Germinal center (tissue), 1 donor: ENCODE measurements around the gene BDNF.
"Not testable (repeated sequence)": the region's sequence is repeated elsewhere in the genome, so short reads cannot be mapped to it uniquely, and the experiment has no call there.

Source experiments
- DNase-seq: peaks from one replicate; pipeline ENCODE4 v3.0.0; 2012; ENCODE audit warnings: mixed read lengths, low spot score

The BDNF gene

DNA sequence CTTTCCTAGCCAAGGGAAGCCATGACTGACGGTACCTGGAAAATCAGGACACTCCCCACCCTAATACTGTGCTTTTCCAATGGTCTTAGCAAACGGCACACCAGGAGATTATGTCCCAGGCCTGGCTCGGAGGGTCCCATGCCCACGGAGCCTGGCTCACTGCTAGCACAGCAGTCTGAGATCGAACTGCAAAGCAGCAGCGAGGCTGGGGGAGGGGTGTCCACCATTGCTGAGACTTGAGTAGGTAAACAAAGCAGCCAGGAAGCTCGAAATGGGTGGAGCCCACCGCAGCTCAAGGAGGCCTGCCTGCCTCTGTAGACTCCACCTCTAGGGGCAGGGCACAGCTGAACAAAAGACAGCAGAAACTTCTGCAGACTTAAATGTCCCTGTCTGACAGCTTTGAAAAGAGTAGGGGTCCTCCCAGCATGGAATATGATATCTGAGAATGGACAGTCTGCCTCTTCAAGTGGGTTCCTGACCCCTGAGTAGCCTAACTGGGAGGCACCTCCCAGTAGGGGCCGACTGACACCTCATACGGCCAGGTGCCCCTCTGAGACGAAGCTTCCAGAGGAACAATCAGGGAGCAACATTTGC lies 34.6 kb downstream of the BDNF start:
- not testable (repeated sequence) for DNase-seq

DNA sequence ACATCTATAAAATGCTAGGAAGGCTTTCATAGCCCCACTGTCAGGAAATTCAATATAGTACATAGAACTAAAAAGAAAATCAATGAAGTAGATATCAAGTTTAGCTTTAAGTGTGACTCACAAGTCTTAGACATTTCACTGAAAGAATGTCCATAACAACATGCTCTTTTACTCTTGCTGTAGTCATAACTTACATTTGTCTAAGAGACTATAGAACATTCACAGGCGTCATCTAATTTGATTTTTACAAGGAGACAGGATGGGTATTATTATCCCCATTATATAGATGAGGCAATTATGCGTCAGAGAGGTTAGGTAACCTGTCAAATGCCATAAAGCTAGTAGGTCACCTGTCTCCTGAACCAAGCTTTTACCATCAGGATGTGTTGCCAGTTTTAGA lies 36.9 kb downstream of the BDNF start:
- DNase-seq = no peak

DNA sequence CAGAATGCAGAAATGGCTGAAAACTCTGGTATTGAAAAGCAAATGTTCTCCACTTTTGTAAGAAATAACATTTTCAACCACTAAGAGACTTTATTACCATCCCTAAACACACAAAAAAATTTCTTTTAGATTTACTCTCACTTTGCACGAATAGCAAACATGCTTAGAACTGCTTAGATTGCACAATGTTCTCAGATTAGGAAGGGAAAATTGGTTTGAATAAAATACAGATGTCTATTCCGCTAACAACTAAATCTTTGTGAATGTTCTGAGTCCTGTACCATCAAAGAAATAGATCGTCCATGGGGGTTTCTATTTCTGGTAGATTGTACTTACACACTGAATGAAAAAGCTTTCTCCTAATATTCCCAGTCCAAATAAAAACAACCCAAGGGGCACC lies 40.1 kb downstream of the BDNF start:
- DNase-seq = no peak

DNA sequence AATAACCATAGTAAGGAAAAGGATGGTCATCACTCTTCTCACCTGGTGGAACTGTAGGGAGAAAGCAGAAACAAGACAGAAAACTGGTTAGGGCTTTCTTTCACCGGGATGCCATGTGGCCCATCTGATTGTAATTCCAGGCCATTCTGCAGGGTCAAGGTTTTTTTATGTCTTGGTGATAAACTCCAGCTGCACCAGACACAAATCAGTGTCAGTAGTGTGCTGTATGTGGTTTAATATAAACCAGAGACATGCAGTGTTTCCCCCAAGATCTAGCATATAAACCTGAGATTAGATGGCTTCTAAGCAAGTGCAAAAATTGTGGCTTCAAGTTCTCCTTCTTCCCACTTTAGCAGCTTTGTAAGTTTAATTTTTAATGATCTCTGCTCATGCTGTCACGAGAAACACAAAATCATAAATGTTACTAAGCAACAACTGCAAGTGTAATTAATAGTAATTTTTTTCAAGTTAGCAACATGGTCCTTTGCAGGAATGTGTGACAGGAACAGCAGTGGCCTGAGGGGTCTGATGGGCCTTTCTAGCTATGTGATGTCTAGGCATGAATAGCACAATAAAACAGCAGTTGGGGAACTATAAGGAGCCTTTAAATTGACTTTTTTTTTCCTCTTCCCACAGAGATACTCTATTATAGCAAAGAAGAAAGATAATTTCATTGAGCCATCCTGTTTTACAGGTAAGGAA lies 41.6 kb downstream of the BDNF start:
- DNase-seq = no peak

DNA sequence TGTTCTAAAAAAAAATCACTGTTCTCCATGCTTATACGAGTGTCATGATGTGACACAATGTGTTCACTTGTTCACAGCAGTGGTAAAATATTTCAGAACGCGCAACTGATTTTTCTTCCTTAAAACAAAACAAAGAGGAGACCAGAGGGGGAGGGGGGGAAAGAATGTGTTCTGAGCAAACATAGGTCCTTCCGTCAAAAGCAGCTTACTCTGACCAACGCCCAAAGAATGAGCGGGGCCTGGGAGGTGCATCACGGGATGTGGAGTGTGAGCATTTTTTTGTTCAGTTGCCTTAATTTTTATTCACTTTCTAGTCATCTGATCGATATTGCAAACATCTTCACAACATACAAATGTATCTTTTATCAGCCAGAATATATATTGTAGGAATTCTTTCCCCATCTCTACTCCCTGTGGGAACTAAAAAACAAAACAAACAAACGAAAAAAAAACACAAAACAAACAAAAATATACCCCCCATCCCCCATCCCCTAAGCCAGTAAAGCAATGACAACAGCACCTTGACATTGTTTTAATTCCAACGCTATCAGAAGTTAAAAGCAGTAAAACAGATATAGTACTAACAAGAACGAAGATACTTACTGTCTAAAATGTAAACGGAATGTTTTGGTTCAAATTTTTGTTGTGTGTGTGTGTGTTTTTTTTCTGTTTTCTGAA lies 43.3 kb downstream of the BDNF start:
- no peak for DNase-seq

DNA sequence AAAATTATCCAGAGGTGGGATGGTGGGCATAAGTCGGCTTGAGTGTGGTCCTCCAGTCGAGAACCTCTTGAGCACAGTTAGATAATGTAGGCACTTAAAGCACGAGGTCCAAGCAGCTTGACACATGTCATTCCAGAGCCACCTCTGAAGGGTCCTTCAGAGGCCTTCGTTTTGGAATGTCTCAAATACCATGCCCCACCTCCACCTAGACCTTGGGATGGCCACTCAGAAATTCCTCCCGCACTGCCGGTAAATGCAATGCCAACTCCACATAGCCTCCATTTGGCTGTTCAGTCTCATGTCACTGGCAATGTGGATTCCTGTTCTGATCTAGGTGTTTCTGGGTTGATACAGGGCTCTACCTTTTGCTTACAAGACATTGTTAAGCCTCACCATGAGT lies 43.9 kb downstream of the BDNF start:
- no peak for DNase-seq

DNA sequence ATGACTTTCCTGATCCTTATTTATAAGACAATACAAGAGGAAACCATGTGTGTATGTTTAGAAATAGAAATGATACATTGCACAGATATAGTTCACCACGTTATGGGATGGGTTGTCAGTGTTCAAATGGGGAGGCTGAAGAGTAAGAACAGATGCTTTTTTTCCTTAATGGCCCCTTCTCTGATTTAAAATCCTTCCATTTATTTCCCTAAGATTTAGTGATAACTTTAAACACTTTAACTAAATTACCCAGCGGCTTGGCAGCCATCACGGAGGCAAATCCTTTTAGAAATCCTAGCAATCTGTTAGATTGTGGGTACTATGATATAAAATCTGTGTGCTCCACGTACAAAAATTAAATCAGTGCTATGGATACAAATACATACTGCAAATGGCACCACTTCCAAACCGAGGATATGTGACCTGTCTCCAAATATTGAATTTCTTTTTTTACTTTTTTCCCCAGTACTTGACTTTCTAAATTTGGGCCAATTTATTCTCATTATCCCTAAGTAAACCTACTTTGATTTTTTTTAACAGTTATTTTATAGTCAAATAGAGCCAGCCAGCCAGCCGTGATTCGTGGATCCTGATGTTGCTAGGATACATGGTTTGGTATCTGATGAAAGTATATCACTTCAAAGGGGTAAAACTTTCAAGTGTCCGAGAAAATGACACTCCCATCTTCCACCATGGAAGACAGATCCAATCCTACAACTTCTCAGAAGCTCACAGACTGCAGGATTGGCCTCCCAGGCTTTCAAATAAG lies 46.1 kb downstream of the BDNF start:
- DNase-seq = no peak

DNA sequence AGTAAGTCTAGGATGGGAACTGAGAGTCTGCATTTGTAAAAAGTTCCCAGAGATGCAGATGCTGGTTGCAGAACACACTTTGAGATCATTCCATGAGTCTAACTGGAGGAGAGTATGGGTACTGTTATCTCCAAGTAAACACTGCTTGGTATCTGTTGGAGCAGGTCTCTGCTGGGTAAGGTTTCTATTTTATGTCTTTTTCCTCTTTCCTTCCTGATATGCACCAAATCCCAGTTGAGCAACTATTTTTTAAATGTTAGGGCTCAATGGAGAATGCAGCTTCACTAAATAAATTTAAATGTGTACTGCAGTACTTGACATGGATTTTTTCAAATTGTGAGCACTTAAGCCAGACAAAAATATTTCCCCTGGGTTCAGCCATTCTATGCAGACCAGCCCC lies 48.5 kb downstream of the BDNF start:
- no peak for DNase-seq

DNA sequence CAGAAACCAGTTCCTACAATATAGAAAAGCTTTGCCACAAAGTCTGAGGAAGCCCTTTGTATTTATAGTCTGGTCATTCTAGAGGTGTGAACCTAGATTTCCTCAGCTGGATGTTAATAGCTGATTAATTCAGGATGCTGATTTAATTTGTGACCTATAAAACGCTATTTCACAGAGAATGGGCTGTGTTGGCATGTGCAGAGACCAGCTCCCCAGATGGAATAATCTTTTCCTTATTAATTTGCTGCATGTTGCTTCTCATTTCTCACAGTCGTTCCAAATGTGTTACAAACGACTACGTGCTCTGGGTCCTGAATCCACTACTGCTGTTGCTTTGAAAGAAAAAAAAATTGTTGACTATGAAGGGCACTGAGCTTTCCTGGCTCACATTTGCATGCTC lies 49.3 kb downstream of the BDNF start:
- DNase-seq = no peak

DNA sequence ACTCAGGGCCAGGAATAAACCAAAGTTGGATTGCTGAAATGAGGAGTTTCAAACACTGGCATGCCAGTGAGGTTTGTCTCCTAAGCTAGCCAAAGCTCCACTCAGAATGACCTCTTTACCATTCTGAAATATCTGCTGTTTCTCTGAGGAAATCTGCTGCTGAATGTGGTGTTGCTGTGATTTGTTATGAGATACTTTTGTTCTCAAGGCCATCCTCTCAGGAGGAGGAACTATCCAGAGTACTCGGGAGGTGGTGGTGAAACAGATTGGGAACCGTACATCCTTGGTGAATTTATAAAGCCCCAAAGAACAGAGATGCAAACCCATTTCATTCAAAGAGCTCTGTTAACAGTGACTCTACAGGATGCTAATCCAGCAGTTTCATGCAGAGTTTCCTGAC lies 50.5 kb downstream of the BDNF start:
- no peak for DNase-seq

DNA sequence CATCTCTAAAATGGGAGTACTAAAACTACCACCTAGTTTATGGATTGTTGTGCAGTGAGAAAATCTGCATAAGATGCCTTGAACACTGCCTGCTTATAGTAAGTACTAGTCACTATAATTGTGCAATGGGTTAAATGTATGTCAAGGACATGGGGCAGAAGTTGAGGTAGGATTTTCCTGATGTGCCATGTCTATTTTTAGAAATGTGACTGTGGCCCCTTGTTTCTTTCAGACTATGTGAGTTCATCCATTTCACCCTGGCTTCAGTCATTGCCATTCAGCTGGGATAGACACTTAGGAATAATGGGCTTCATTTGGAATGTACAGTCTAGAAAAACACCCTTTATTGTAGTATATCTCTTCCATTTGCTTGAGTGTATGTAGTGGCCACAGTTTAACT lies 51.4 kb downstream of the BDNF start:
- no peak for DNase-seq

DNA sequence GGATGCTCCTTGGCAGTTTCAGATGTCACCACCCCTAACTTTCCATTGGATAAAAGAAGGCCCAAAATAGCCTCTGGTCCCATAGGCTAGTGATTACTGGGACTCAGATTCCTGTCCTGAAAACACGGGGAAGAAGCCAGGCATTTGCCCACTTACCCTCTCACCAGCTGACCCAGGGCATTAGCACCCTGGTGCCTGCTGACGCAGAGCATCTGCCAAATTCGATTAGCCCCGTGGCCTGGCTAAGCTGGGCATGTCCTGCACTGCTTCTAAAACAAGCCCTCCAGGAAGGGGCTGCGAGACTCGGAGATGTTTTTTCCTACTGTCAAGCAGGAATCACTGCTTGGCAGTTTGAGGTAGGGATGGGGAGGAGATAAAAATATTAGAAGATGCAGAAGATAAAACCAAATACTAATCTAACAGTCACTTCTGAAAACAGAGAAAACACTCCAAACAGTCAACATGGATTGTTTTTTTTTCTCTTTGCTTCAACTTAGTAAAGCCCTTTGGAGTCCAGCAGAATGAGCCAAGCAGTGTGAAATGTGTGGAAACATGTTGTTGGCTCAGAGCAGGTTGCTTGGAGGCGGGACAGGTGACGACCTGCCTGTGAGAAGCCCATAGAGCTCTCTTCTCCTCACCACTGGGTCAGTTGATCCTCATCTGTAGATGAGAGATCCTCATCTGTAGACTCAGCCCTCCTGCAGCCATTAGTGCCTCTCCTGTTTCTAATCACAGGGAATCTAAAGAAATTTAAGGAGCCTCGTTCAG lies 54.0 kb downstream of the BDNF start:
- DNase-seq = no peak

DNA sequence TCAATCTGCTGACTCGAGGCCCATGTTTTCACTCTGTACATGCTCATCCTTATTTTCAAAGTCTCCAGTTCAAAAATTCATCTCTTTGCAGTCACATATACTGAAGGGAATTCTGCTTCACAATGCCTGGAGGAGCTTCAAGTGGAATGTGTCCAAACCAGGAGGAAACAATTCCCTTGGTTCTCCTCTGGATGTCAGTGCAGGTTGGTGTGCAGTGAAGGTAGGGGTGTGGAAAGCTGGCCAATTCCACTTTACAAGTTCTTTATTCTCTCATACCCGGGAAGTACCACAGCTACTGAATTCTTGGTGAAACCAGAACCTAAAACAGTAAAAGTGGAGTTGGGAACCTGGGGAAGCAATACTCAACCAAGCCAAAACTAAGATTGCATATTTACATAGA lies 57.3 kb downstream of the BDNF start:
- no peak for DNase-seq

DNA sequence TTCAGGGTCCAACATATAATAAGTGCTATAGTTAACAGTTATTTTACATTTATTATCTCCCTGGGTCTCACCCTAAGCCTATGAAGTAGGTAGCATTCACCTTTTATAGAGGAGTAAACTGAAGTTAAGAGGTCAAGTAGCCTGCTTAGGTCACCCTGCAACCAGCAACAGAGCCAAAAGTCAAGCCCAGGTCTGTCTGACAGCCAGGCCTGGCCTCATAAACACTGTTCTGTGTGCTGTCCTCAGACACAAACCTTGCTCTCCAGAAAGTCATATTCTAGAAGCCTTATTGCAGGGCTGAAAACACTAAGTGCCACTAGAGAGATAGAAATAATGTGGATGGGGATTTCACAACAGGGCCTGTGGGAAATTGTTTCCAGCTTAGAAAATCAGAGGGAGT lies 59.3 kb downstream of the BDNF start:
- no peak for DNase-seq

DNA sequence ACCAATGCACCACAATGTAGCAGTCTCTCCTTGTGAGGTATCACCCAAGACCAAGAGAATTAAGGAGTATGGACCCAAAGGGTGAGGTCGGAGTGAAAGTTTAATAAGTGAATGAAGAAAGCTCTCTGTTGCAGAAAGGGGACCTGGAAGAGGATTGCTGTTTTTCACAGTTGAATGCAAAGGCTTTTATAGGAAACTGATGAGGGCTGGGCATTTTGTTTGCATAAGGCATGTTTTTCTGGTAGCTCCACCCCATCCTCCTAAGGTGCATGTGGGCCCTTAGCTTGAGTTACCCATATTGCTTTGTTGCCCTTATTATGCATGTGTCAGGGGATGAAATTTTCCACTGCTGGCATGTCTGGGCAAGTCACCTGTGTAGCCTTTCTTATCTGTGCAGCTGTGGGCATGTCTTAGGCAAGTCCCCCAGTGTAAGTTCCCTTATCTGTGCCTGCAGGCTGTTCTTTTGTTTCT lies 64.7 kb downstream of the BDNF start:
- DNase-seq = no peak

DNA sequence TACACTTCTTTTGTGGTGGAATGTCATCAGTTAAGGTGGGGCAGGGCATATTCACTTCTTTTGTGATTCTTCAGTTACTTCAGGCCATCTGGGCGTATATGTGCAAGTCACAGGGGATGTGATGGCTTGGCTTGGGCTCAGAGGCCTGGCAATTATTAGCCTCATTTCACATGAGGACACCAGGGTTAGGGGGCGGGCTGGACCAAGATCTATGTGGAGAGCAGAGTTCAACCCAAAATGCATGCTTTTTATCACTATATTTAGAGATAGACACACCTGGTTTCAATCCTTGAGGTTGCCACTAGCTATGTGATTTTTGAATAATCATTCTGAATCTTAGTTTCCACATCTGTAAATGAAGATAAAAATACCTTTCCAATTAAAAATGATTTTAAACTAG lies 65.5 kb downstream of the BDNF start:
- DNase-seq = not testable (repeated sequence)

DNA sequence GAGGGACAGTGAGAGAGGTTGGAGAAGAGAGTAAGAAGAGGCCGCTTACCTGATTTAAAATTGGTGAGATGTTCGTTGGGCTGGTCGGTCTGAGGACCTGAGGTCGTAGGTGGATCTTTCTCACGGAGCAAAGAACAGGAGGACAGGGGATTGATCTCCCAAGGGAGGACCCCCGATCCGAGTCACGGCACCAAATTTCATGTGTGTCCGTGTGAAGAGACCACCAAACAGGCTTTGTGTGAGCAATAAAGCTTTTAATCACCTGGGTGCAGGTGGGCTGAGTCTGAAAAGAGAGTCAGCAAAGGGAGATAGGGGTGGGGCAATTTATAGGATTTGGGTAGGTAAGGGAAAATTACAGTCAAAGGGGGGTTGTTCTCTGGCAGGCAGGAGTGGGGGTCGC lies 66.0 kb downstream of the BDNF start:
- DNase-seq = not testable (repeated sequence)

DNA sequence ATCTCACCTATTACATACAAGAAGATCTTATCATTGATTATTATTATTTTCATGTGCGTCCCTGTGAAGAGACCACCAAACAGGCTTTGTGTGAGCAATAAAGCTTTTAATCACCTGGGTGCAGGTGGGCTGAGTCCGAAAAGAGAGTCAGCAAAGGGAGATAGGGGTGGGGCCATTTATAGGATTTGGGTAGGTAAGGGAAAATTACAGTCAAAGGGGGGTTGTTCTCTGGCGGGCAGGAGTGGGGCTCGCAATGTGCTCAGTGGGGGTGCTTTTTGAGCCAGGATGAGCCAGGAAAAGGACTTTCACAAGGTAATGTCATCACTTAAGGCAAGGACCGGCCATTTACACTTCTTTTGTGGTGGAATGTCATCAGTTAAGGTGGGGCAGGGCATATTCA lies 71.2 kb downstream of the BDNF start:
- DNase-seq = not testable (repeated sequence)

DNA sequence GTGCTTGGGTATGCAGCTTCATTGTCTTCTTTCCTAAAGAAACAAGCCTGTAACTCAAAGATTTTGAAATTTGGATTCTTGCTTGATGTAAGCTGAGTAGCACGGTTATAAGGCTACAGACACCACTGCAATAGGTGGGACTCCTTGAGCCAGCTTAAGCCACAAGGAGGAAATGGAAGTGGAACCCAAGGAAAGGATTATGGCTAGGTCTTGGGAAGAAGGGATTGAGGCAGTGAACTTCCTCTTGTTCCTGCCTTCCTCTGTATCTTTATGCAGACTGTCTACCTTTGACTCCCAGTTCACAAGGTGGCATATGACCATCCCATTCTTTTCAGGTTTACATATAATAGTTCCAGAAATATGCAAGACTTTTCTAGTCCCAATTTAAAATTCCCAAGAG lies 72.3 kb downstream of the BDNF start:
- no peak for DNase-seq

DNA sequence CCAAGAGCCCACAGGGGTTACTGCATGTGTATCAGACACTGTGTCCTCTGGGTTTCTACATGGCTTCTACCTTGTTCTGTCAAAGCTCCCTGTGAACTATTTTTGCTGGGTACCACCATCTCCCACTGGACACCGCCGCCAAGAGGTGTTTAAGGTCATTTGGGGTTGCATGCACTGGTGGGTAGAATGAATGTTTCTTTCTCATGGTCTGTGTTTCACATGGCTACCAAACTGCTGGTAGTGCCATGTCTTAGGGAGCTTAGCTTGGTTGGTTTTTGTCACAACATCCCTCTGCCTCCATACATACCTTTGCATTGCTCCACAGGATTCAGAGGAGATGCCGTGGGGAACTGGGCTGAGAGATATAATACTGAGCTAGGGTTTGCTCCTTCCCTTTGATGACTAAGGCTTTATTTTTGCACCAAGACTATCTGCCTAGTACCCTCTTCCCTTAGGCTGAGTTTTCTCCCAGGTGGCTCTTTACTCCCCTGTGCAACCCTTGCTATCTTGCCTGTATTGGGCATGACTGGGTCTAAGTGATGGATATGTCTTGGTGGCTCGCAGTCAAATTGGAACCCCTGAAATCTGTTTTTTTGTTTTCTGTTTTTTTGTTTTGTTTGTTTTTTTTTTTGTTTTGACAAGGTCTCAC lies 73.2 kb downstream of the BDNF start:
- DNase-seq = no peak

DNA sequence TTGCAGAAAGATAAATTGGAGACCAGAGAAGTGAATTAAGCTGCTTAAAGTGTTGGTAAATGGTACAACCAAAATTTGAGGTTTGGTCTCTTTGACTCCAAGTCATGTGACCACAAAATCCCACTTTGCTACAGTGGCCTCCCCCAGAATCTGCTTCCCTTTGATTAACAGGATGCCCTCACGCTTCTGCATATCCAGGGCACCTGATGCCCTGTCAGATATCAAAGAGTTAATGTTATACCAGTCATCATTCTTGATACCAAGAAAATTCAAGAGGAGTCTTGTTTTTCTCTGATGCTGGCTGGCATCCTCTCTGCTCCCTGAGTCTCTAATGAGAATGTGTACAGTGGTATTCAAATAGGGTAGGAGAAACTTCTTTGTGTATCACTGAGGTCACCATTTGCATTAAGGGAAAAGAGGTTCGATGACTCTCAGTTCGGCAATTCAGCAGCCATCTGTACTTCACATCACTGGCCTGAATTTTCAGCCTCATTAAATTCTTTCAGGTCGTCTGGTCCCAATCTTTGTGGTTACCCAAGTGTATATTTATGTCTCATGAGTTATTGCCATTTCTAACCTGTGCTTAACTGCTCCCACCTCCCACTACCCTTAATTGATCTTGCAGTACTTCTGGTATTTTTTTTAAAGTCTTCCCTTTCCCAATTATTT lies 73.9 kb downstream of the BDNF start:
- DNase-seq = no peak
